WTC11 (cell line): Measurements from ENCODE around the gene CACNA1C.

Experiments used
- CTCF ChIP-seq: fragments of 200-600 bp; IDR thresholded peaks from 2 replicates; pipeline ENCODE4 v1.8.0; 2022; ENCODE audit warnings: antibody characterized with exemption
- E2F5 ChIP-seq: sonication (generic); formaldehyde crosslinking; IDR thresholded peaks from 2 replicates; pipeline ENCODE4 v1.8.1; 2022; ENCODE audit warnings: mild to moderate bottlenecking, moderate library complexity, missing genetic modification reagents
- NR2C2 ChIP-seq: sonication (generic); formaldehyde crosslinking; IDR thresholded peaks from 2 replicates; pipeline ENCODE4 v1.8.0; 2022; ENCODE audit warnings: mild to moderate bottlenecking, missing genetic modification reagents
- SMAD3 ChIP-seq: sonication (generic); formaldehyde crosslinking; IDR thresholded peaks from 2 replicates; pipeline ENCODE4 v1.8.0; 2022; ENCODE audit warnings: missing genetic modification reagents, mild to moderate bottlenecking, borderline replicate concordance
- SP1 ChIP-seq: sonication (generic); formaldehyde crosslinking; conservative IDR thresholded peaks from 2 replicates; pipeline ENCODE4 v1.8.1; 2022; ENCODE audit warnings: missing genetic modification reagents
- USF1 ChIP-seq: sonication (generic); formaldehyde crosslinking; IDR thresholded peaks from 2 replicates; pipeline ENCODE4 v1.8.0; 2022; ENCODE audit warnings: mild to moderate bottlenecking, missing genetic modification reagents
- TF ChIP-seq, protein P1 (sequence below): sonication (generic); formaldehyde crosslinking; IDR thresholded peaks from 2 replicates; pipeline ENCODE4 v1.8.0; 2023; ENCODE audit warnings: missing genetic modification reagents, mild to moderate bottlenecking, borderline replicate concordance
- TF ChIP-seq, protein P2 (sequence below): sonication (generic); formaldehyde crosslinking; IDR thresholded peaks from 2 replicates; pipeline ENCODE4 v1.8.1; 2022; ENCODE audit warnings: low read depth, mild to moderate bottlenecking, moderate library complexity, missing genetic modification reagents, borderline replicate concordance

DNA sequence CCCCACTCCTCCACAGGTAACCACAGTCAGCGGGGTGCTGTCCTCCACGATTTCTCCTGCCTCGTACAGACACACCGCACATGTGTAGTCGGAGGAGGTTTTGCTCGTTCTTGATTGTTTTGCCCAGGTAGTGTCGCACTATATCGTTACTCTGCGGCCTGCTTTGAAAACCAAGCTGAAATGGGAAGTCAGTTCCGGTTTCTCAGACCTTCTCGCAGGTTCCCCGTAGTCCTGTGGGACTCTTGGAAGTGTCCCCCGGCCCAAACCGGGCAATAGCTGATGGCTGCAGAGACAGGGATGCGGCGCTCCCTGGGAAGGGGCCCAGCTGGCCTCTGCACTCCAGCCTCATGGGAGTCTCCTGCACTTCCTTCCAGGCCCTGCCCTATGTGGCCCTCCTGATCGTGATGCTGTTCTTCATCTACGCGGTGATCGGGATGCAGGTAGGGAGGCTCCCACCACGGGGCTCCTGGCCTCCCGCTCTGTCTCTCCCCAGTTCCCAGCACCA lies 600.7 kb downstream of the CACNA1C start:
- no peak for TF ChIP-seq CTCF
- TF ChIP-seq, protein P1, sequence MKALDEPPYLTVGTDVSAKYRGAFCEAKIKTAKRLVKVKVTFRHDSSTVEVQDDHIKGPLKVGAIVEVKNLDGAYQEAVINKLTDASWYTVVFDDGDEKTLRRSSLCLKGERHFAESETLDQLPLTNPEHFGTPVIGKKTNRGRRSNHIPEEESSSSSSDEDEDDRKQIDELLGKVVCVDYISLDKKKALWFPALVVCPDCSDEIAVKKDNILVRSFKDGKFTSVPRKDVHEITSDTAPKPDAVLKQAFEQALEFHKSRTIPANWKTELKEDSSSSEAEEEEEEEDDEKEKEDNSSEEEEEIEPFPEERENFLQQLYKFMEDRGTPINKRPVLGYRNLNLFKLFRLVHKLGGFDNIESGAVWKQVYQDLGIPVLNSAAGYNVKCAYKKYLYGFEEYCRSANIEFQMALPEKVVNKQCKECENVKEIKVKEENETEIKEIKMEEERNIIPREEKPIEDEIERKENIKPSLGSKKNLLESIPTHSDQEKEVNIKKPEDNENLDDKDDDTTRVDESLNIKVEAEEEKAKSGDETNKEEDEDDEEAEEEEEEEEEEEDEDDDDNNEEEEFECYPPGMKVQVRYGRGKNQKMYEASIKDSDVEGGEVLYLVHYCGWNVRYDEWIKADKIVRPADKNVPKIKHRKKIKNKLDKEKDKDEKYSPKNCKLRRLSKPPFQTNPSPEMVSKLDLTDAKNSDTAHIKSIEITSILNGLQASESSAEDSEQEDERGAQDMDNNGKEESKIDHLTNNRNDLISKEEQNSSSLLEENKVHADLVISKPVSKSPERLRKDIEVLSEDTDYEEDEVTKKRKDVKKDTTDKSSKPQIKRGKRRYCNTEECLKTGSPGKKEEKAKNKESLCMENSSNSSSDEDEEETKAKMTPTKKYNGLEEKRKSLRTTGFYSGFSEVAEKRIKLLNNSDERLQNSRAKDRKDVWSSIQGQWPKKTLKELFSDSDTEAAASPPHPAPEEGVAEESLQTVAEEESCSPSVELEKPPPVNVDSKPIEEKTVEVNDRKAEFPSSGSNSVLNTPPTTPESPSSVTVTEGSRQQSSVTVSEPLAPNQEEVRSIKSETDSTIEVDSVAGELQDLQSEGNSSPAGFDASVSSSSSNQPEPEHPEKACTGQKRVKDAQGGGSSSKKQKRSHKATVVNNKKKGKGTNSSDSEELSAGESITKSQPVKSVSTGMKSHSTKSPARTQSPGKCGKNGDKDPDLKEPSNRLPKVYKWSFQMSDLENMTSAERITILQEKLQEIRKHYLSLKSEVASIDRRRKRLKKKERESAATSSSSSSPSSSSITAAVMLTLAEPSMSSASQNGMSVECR, result no peak
- TF ChIP-seq, protein P2, sequence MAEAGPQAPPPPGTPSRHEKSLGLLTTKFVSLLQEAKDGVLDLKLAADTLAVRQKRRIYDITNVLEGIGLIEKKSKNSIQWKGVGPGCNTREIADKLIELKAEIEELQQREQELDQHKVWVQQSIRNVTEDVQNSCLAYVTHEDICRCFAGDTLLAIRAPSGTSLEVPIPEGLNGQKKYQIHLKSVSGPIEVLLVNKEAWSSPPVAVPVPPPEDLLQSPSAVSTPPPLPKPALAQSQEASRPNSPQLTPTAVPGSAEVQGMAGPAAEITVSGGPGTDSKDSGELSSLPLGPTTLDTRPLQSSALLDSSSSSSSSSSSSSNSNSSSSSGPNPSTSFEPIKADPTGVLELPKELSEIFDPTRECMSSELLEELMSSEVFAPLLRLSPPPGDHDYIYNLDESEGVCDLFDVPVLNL, result no peak
- no peak for TF ChIP-seq SP1 (CRISPR knock-in tag)
- no peak for TF ChIP-seq E2F5 (CRISPR knock-in tag)
- TF ChIP-seq USF1, result no peak
- TF ChIP-seq NR2C2 (CRISPR knock-in tag), result no peak
- no peak for TF ChIP-seq SMAD3
